Right kidney (tissue), 1 donor: ENCODE data around the gene HRG.

Experiments
- DNase-seq: peaks from one replicate; pipeline ENCODE4 v3.0.0-alpha.2; 2016

The HRG gene

DNA sequence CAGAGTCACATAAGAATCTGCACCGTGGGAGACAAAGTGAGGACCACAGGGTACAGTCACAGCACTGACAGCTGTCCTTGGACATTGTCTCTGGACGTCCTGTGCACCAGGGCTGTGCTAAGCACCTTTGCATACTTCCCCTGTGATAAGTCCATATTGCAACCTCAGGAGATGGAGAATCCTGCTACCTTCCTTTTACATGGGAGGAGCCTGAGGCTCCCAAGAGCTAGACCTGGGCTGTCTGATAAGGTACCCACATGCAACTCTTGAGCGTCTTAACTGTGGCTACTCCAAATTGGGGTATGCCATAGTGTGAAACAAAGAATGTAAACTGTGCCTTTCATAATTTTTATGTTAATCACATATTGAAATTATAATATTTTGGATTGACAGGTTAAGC lies 28.1 kb upstream of the HRG start:
- DNase-seq: no peak

DNA sequence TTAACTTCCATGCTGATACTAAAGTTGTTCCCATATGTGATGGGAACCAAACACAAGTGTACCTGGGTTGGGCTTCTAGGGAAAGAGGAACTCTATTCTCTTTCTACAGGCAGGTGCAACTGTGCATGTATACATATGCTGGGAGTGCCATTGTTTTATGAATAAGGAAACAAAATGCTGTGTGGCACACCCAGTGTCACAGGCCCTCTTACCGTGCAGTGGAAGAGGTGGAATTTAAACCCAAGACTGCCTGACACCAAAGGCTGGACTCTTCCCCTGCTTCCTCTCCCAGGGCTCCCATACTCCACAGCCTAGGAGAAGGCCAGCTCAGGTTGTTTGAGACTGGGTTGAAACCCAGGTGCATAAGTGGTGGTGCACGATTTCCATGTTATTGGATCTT lies 27.6 kb upstream of the HRG start:
- DNase-seq: no peak

- DNase-seq: no peak
Observed at GRCh38 chr3:186639778-186640472, 25.9 kb upstream of the HRG start, which contains the start of gene FETUB. TSS of gene FETUB (plus strand) at chr3:186640399. CDS start at chr3:186640461, 62 bp downstream.

DNA sequence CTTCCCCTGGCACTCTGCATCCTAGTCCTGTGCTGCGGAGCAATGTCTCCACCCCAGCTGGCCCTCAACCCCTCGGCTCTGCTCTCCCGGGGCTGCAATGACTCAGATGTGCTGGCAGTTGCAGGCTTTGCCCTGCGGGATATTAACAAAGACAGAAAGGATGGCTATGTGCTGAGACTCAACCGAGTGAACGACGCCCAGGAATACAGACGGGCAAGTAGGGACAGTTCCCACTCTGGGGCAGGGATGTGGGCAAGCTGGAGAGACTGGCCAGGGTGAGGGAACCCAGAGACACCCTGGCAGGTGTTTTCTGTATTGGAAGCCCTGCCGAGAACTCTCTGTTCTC lies 25.4 kb upstream of the HRG start:
- DNase-seq: no peak

DNA sequence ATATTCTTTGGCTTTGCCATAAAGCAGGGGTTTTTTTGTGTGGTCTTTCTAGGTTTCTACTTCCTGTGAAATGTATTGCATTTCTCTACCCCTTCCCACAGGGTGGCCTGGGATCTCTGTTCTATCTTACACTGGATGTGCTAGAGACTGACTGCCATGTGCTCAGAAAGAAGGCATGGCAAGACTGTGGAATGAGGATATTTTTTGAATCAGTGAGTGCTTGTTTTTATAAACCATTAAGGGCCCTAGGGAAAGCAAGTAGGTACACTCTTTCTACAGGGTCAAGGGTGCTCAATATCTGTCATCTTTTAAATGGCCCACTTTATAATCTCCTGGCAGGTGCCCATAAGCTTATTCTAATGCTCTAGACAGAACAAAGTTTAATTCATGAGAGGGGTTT lies 24.9 kb upstream of the HRG start:
- DNase-seq: no peak

GRCh38 chr3:186642014-186642413 lies 23.8 kb upstream of the HRG start:
- no peak for DNase-seq

DNA sequence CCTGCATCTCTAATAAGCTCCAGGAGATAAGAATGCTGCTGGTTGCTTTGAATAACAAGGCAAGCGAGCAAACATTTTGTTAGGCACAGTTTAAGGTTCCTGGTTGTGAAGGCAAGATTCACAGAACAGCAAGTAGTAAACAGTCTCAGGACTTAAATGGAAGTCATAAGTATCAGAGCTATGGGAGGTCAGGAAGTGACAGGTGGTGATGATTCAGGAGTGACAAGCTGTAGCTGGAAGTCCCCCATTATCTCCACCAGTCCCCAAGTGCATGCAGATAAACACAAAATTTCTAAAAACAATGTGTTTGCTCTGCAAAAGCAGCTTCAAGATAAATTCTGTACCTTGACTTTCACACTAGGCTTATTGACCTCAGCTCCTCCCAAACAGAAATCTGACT lies 22.3 kb upstream of the HRG start:
- no peak for DNase-seq

- no peak for DNase-seq
Observed at GRCh38 chr3:186644683-186645082, 21.1 kb upstream of the HRG start.

DNA sequence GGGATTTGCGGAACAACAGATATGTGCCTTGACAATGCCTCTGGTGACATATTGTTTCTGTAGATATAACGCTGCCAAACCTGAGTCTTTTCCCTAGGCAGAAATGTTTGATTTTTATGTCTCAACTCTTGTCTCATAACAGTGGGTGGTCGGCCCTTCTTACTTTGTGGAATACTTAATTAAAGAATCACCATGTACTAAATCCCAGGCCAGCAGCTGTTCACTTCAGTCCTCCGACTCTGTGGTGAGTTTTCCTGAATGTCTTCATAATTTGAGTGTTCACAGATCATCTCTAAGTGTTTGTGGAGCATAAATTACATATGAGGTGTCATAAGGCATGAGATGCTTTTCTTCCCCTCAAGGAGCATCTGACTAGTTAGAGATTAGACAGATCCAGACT lies 19.7 kb upstream of the HRG start:
- DNase-seq: no peak

- DNase-seq: no peak
Observed at GRCh38 chr3:186646841-186647240, 19.0 kb upstream of the HRG start.

DNA sequence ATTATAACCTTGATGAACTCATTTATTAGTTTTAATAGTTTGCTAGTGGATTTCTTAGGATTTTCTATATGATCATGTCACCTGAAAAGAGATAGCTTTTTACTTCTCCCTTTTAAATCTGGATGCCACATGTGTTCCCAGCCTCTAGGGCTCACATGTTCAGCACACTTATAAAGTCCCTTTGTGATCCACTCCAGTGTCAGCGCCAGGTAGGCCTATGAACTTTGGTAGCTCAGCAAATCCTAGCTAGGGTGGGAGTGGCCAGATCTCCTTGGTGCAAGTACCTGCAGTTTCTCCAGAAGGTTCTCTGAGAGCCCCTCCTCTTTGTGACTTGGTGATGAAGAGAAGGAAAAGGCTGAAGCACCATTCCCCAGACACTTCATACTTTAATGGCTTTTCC lies 17.0 kb upstream of the HRG start:
- DNase-seq: no peak

- no peak for DNase-seq
Observed at GRCh38 chr3:186651678-186652215, 14.1 kb upstream of the HRG start.

GRCh38 chr3:186653080-186653707 lies 12.6 kb upstream of the HRG start:
- no peak for DNase-seq

- DNase-seq: no peak
Observed at GRCh38 chr3:186653984-186654383, 11.8 kb upstream of the HRG start.

DNA sequence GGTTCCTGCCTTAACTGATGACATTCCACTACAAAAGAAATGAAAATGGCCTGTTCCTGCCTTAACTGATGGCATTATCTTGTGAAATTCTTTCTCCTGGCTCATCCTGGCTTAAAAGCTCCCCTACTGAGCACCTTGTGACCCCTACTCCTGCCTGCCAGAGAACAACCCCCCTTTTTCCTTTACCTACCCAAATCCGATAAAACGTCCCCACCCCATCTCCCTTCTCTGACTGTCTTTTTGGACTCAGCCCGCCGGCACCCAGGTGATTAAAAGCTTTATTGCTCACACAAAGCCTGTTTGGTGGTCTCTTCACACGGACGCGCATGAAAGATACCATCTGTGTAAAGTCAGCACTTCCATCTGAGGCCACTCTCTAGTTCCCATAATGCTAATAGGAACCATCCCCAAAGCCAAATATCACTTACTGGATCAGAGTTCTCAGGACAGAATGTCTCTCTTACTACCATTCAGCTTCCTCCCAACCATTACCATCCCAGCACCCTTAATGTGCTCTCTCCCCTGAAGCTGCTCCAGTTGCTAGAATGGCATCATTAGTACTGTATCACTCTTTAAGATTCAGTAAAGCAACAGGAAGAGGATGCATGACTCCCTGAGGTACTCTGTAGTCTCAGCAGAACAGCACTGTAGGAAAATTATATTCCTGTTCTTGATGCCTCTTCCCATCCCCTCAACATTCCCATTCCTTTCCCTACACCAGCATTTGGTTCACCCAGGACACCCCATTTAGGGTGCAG lies 2.3 kb upstream of the HRG start:
- no peak for DNase-seq

DNA sequence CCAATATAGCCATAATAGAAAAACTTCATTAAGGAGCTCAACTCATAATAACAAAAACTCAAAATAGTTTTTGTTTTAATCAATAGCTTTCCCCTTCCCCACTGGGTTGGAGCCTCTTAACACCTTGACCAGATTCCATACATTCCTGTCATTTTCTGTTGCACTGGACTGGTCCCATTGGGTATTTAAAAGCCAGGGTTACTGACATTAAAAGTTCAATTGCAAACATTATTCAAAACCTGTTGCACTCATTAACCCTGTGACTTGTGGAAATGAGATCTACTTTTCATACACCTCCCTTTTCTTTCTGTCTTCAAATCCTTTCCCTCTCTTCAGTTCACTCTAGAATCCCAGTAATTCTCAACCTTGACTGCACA lies 1.7 kb upstream of the HRG start:
- no peak for DNase-seq

DNA sequence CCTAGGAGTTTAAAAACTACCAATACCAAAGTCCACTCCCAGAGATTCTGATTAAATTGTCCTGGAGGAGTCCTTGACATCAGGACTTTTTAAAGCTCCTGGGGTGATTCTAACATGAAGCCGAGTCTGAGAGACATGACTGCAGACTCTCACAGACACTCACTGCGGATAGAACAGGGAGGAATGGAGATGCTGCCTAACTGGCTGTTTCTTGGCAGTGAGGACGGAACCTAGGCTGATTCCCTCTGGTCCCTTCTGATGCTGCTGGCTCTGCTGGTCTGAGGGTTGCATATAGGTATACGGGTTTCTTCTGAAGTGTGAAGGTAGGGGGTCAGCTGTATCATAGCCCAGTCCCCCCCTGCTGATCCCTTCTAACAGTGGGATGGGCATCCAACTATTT lies 1.3 kb upstream of the HRG start:
- DNase-seq: no peak

DNA sequence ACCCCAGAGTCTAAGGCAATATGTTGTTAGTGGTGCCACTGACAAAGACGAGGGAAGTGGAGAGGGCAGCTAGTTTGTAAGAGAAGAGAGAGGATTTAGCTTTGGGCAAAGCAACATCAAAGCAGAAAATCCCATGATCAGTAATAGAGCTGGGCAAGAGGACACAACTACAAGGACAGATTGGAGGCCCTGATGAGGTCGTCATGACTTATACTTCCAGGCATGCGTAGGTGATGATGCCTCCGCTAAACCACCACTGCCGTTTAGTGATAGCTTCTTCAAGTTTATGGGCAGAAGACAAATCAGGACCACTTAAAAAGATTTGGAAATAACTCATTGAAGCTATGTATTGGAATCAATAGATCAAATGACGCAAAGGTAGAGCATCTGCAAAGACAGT lies 2.6 kb downstream of the HRG start:
- no peak for DNase-seq

- DNase-seq: no peak
Observed at GRCh38 chr3:186669378-186670084, 3.7 kb downstream of the HRG start.

DNA sequence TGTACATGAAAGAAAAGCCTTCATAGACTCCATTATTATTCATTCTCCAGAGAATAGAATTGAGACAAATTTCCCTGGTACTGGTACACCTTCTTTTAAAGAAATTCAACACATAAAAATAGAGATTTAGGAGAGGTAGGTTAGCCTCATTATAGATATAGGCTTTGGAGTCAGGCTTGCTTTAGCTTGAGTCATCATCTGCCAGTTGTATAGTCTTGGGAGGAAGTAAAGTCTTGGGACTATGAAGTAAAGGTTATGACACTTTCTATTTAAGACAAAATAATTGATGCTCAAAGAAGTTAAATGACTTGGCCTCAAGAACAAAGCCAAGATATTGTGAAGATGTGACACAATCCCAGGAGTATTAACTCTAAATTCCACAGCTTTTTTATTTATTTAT lies 4.3 kb downstream of the HRG start:
- no peak for DNase-seq

DNA sequence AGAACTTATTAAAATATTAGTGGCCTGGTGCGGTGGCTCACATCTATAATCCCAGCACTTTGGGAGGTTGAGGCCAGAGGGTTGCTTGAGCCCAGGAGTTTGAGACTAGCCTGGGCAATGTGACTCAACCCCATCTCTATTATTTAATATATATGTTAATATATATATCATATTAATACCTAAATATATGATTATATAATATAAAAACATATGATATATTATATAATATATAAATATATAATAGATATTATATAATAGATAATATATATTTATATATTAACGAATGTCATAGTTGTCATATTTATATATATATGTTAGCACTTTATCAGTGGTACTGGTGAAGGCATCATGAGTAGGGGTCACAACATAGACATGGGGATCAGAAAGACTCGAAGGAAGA lies 5.2 kb downstream of the HRG start:
- DNase-seq: no peak

DNA sequence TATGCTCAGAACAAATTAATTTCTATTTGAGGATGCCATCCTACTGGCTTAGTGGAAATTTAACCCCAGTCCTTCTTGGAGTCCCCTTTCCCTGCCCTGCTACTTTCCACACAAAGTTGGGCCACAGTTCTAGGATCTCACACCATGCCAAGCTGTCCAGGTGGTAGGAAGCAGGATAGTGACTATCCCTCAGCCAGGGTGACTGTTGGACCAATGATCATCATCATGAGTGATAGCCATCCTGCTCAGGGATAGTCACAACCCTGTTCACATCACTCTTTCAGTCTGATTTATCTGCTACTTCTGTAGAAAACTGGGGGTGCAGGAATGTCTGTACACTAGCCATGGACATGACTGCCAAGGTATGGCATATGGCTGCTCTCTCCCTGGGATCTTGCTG lies 12.8 kb downstream of the HRG start:
- no peak for DNase-seq

- DNase-seq: no peak
Observed at GRCh38 chr3:186679151-186679550, 13.3 kb downstream of the HRG start.
